Ammon's horn (tissue), 1 donor: ENCODE data around the gene NARS2.

ENCODE experiments used
- DNase-seq: peaks from one replicate; pipeline ENCODE4 v3.0.0-alpha.2; 2016; ENCODE audit warnings: low spot score

The NARS2 gene

GRCh38 chr11:78414321-78415051, 160.2 kb downstream of the NARS2 start:
- no peak for DNase-seq

- DNase-seq: no peak
Measured at GRCh38 chr11:78408619-78409018, 166.0 kb downstream of the NARS2 start.

GRCh38 chr11:78406568-78407196, 168.0 kb downstream of the NARS2 start:
- no peak for DNase-seq

GRCh38 chr11:78405805-78406204, 168.9 kb downstream of the NARS2 start:
- DNase-seq: no peak

- DNase-seq: no peak
Measured at GRCh38 chr11:78403781-78404180, 170.9 kb downstream of the NARS2 start.

GRCh38 chr11:78402847-78403246, 171.8 kb downstream of the NARS2 start:
- no peak for DNase-seq

- no peak for DNase-seq
Measured at GRCh38 chr11:78400702-78401101, 174.0 kb downstream of the NARS2 start.

GRCh38 chr11:78400116-78400515, 174.5 kb downstream of the NARS2 start:
- DNase-seq: no peak

GRCh38 chr11:78399136-78399535, 175.5 kb downstream of the NARS2 start:
- DNase-seq: no peak

GRCh38 chr11:78398715-78399114, 175.9 kb downstream of the NARS2 start:
- no peak for DNase-seq

GRCh38 chr11:78397398-78397797, 177.3 kb downstream of the NARS2 start:
- DNase-seq: no peak

- DNase-seq: no peak
Measured at GRCh38 chr11:78395597-78395996, 179.1 kb downstream of the NARS2 start.

GRCh38 chr11:78392854-78393253, 181.8 kb downstream of the NARS2 start:
- no peak for DNase-seq

GRCh38 chr11:78391424-78391823, 183.2 kb downstream of the NARS2 start:
- no peak for DNase-seq

- no peak for DNase-seq
Measured at GRCh38 chr11:78390809-78391208, 183.9 kb downstream of the NARS2 start.

GRCh38 chr11:78386215-78386941, 188.3 kb downstream of the NARS2 start:
- no peak for DNase-seq
